GM21360 (cell line): ENCODE measurements around the gene DISP3.

Source experiments
- ATAC-seq: cut with Tn5 transposase; IDR thresholded peaks from one replicate; pipeline ENCODE4 v1.9.1; 2021; ENCODE audit warnings: mild to moderate bottlenecking, moderate library complexity; ENCODE audit not compliant: unreplicated experiment

The DISP3 gene

DNA sequence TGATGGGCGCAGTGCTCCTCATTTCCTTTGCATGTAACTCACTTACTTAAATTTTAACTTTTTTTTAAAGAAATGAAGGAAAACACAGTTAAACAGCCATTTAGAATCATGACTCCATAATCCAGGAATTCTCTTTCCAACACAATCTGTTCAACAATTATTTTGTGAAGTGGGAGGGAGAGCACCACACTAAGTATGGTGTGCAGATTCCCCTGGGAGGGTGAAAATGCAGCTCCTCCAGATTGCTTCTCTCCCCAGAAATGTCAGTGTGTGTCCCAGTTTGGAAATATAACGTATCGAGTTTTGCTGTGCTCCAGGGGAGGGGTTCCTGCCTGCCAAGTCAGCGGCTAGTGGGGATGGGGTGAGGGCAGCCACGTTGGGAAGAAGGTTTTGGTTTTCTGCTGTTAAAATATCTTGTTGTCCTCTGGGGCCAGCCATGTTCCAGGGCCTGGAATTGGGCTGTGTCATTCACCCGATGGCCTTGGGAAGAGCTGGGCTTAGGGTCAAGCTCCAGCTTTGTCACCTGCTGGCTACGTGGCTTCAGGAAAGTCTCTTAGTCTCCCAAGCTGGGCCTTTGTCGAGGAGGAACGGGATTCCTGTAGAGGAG is 17.3 kb upstream of the DISP3 start:
- no peak for ATAC-seq

DNA sequence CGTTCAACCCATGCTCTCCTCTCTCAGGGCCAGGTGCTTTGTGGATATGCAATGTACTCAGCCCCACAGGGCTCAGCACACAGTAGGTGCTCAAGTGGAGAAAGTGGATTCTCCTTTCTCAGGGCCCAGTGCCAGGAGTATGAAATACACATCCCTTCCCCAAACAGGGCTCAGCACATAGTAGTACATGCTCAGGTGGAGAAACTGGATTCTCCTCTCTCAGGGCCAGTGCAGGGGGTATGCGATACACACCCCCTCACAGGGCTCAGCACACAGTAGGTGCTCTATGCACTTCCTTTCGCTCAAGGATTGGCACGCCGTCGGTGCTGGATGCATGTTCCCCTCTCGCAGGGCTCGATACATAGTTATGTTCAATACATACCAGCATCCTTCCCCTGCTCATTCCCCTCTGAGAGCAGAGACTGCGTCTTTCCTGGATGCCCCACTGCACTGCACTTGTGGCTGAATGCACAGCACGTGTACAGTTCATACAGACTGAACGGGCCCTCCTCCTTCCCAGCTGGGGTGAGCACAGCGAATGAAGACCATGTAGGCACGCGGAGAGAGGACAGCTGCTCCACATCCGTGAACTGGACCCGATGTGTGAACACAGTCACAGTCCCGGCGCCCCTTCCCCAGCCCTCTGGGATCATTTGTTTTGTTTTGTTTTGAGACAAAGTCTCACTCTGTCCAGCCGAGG is 16.6 kb upstream of the DISP3 start:
- ATAC-seq: no peak

DNA sequence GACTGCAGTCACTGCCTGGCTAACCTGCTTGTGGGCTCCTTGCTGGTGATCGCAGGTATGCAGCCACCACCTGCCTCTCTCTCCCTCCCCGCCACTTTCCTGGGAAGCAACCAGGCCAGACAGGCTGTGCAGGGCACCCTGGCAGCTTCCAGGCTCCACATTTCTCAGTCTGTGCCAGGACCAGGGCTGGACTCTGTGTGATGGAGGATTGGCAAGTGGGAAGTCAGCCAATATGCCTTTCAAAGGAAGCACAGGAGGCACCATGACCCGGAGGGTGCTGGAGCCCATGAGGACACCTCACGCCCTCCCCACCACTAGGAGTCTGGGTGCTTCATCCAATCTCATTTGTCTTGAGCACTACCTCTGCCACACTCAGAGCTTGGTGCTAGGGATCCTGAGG is 15.8 kb upstream of the DISP3 start:
- ATAC-seq: no peak

DNA sequence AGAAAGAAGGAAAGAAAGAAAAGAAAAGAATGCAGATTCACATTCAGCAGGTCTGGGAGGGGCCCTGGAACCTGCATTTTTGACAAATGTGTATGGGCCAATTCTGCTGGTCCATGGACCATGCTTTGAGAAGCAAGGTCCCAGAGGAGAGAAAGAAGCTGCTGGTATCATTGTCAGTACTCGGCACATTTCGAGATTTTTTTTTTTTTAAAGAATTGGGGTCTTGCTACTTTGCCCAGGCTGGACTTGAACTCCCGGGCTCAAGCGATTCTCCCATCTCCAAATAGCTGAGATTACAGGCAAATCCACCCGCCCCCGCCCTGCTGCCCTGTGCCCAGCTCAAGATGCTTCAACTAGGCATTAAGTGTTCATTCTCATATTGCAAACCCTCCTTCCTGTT is 13.6 kb upstream of the DISP3 start:
- ATAC-seq: no peak

DNA sequence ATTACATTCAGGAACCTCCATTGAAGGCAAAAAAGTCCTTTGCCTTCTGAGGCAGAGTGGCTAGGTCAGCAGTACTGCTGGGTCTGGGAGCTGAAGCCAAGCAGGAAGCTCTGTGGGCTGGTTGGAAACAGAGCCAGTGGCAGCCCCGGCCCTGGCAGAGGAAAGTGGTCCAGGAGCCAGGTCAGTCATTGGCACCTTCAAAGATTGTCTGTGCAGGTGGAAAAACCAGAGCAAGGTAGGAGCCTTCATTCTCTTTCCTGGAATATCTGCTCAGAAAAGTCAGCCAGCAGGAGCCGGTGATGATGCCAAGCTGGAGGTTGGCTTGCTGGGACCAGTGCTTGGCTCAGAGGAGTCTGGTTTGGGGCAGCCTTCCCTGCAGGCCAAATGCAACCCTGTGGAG is 12.5 kb upstream of the DISP3 start:
- ATAC-seq: no peak

DNA sequence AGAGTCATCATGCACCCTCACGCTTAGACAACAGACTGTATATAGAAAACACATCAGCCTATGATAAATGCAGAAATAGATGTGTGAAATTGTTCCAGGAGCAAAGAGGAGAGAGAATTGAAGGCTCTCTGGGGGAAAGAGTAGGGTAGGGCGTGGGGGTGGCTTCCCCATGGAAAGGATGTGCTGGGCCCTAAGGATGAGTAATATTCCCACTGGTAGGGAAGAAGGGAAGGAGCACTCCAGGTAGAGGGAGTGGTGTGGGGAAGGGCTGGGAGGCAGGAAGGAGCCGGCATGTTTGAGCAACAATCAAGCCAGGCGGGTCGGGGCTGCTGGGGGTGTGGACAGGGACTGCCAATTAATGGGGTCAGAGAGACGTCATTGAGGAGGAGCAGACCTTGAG is 10.1 kb upstream of the DISP3 start:
- ATAC-seq: no peak

DNA sequence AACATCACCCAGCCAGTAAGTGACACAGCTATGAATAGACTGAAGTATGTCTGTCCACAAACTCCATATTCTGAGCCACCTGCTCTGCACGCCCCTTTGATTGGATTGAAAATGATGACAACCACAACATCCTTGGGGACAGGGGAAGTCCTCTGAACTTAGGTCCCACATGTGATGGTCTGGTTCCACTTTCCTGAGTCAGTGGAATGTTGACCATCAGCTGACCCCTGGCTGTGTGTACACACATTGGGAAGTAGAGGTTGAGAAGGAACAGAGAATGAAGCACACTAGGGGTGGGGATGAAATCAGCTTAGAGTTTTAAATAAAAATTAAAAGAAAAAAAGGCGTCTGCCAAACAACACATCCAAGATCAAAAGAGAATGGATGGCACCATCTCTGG is 8.0 kb upstream of the DISP3 start:
- no peak for ATAC-seq

DNA sequence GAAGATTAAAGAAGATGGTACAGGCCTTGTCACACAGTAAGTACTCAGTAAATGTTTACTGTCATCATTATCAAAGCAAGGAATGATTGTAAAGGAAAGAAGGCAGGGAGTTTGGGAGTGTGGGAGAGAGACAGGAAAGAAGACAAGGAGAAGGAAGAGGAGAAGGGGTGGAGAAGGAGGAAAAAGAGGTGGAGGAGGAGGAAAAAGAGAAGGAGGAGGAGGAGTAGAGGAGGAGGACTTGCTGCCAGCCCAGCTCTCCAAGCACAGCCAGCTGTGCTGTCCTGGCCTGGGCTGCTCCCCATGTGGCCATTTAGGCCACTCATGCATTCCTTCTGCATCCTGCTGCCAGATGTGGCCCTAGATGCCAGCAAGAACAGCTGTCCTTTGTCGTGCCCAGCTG is 7.5 kb upstream of the DISP3 start:
- no peak for ATAC-seq

DNA sequence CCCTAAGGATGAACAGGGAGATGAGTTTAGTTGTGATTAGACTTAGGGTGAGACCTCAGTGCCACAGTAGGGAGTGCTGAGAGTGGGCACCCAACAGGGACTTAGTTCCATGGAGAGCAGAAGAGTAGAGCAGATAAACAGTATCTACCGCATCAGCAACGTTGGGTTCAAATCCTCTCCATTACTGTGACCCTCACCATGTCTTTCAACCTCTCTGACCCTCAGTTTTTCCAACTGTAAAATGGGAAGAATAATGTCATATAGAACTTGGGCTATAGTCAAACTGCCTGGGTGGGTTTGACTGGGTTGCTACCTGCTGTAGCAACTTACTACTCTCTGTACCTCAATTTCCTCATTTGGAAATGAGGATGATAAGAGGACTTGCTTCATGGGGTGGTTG is 6.7 kb upstream of the DISP3 start:
- ATAC-seq: no peak

DNA sequence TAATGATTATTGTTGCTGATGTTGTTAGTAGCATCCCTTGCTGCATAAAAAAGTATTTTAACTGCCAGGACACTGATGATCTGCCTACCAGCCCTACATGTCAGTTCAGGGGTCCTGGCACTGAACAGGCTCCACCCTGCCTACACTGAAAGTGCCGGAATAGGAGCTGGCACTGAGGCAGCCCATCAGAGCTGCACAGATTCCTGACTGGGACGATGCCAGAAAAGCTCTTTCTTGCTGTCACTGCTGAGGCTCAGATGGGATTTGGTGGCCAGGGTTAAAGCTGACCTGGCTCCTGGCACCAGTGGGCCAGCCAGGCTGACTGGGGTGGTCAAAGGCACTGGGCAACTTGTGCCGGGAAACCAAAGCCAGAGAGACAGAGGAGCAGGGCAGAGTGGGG is 6.2 kb upstream of the DISP3 start:
- ATAC-seq: no peak

DNA sequence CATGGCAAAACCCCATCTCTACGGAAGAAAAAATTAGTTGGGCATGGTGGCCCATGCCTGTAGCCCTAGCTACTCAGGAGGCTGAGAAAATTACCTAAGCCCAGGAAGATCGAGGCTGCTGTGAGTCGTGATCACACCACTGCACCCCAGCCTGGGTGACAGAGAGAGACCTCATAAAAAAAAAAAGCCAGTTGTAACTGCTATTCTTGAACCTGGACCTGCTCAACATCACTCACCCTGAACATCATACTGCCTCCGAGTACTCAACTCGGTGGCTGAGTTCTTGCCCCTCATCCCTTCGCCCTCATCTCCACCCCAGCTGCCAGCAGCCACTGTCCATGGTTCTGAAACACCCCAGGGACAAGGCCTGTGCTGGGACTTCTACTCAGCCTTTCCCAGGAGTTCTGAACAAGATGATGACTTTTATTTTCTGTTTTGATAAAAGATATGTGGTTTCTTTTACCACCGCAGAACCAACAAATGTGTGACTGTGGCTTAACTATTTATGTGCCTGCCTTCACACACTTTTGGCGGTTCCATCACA is 5.4 kb upstream of the DISP3 start:
- ATAC-seq: no peak

DNA sequence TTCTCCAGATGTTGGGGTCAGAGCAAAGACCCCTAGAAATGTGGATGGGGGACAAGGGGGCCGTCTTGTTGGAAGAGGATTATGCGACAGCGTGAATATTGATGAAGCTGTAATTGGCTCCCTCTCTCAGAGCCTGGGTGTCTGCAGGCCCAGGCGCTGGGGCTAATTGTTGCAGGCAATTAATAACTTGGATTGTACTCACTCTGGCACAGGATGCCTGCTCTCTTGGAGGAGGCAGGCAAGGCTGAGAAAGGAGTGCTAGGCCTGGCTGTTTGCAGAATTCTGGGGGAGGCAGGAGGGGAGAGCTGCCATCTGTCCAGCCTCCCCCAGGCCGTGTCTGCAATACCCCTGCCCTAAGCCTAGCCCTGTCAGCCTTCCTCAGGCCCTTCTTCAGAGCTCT is 4.1 kb upstream of the DISP3 start:
- no peak for ATAC-seq

DNA sequence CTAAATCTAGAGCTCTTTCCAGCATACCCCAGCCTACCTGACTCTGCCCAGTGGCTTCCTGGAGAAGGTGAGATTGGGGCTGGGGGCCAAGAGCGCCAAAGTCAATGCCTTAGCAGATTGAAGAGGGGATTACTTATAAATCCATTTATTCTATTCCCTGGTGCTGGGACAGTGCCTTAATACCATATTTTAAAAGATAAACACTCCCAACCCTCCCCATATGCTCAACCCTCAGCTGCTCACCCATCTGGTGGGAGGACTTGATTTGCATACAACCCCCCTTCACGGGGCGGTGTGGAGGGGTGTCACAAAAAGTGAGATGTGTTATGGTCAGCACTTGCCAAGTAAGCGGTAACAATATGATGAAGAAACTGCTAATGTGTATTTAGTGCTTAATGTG is 3.2 kb upstream of the DISP3 start:
- no peak for ATAC-seq

DNA sequence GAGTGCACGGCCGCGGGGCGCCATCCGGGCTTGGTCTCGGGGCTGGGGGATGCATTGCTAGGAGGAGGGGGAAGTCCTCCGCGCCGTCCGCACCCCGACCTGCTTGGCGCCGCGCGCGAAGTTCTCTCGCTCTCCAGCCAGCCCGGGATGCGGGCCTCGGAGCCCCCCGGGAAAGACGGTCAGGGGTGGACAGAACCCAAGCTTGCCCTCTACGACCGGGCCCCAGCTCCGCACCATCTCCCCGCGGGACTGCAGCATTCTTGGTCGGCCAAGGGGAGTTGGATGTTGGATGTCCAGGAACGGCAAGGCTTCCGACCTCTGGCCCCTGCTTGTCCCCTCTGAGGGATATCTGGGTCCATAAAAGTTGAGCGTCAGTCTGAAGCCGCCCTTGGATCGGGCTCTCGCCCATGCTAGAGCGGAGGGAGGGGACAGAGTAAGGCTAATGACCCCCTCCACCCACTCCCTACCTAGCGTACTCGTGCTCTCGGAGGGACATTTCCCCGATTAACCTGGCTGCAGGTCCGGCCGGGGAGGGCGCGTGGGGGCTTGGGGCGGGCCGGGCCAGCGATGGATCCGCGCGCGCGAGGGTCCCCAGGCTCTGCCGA is 522 bp downstream of the DISP3 start:
- no peak for ATAC-seq

DNA sequence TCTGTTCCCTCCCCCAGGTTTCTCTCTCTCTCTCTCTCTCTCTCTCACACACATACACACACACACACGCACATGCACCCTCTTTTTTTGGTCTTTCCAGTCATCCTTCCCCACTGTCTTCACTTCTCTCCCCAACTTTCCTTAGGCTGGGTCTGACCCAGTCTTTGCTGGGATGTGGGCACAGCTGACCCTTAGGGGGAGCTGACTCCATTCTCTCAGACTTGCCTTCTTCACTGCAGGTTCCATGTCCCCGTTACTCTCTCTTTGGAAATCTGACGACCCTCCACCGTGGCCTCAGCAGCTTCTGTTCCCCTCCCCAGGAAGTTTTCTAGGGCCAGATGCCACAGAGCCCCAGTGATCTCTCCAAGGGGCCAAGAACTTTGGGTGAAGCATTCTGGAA is 2.1 kb downstream of the DISP3 start:
- no peak for ATAC-seq

DNA sequence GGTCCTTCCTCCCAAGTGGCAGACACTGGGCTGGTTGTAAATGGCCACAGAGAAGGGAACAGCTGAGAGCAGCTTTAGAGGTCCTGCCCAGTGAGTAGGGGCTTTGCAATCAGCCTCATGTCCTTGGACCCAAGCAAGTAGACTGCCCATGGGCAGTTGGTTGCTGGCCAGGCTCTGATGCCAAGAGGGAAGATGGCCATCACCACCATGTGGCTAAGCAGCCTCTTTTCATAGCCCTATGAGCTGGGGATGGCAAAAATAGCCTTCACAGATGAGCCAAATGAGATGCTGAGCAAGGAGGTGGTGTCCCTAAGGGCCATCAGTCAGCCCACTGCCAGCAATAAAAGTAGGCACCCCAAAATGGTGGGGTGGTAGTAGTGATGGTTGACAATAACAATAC is 3.2 kb downstream of the DISP3 start:
- no peak for ATAC-seq

DNA sequence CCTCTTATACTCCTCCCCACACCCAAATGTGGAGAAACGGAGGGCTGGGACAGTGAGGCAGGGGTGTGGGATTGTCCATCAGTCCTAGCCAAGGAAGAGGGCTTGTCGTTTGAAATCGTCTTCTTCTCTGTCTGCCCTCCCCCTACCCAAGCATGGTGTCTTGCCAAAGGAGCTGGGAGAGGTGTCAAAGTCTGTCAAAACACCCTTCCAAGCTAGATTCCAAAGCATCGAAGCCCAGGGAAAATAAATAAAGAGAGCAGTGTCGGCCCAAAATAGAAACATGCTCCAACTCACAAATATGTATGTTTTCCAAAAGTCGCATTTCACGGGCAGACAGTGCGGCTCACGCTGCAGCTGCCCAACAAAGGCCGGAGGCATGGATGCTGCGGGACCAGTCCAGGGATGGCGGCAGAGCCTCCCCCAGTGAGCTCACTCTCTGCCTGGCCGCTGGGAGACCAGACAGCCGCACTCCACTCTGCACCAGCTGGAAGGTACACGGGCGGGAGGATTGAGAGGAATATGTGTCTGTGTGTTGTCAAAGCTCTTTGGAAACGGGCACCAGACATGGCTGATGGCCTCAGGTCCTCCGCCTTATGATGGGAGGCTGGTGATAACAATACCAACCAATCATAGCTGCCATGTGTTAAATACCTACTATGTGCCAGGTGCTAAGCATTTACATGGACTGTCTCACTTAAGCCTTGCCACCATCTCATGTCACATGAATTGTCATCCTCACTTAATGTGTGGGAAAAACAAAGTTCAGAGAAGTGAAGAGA is 3.9 kb downstream of the DISP3 start:
- ATAC-seq: no peak

DNA sequence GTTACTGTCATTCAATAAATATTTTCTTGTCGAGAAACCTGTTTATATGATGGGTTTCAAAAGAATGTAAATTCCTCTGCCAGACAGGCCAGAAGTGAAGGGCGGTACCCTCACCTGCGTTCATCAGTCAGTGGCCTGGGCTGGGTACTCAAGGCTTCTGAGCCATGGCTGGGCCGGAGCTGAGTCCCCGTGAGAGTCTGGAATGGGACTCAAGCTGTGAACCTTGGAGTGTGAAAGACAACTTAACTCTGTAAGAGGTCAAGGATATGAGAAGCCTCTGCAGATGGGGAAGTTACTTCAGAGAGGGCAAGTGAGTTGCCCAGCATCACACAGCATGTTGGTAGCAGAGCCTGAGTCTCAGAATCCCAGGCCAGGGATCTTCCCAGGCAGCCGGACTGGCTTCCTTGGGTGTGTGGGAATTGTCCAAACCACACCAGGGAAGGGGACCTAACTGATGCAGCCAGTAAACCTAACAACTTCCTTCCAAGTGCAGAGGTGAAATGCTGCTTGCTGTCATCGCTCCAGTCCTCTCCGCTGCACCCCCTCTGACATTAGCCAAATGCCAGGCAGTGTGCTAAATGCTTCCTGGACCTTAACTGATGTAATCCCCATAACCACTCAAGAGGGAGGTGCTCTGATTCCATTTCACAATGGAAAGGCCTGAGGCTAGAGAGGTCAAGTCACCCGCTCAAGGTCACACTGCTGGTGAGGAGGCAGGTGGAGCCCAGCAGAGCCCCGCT is 4.8 kb downstream of the DISP3 start:
- no peak for ATAC-seq

DNA sequence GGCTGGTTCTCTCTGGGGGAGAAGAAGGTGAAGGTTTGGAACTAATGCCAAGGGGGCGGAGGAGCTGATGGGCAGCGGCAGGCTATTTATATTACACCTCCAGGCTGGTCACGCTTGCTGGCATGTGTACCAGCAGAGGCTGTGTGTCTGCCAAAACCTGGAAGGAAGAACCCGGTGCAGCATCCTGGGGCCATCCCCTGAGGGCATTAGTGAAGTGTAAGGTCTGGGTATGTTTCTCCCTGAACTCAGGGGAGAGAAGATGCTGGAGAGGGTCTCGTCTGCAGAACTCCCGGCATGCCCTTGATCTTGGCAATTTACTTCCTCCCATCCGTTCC is 5.3 kb downstream of the DISP3 start:
- ATAC-seq: no peak

DNA sequence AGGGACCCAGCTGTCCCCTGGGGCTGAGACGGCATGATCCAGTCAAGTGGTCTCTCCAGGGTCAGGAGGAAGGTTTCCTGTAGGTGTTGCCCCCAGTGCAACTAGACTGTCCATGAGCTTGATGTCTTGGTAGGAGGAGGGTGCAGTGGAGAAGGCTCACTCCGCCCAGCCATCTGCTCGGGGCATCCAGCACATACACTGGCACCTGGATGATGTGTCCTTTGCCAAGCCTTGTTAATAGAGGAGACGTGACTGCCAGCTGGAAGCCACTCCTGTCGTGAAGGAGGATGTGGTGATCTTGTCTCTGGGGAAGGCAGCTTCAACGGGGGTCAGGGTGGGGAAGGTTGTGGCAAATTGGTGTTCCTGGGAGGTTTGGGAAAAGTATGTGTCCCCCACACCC is 6.2 kb downstream of the DISP3 start:
- ATAC-seq: no peak
